GM23248 (cell line): ENCODE results near the gene CCDC157.

ENCODE experiments used
- EZH2 ChIP-seq: fragments of 200-600 bp; sonication (generic); IDR thresholded peaks from 2 replicates; pipeline ENCODE4 v1.6.1; 2018; ENCODE audit warnings: antibody characterized with exemption, mild to moderate bottlenecking; ENCODE audit not compliant: insufficient read depth, poor library complexity, severe bottlenecking
- EZH2phosphoT487 ChIP-seq: fragments of 200-600 bp; sonication (generic); IDR thresholded peaks from 2 replicates; pipeline ENCODE4 v1.6.1; 2018; ENCODE audit warnings: antibody characterized with exemption, moderate library complexity, mild to moderate bottlenecking, low read depth; ENCODE audit not compliant: insufficient read depth

GRCh38 chr22:30406400-30406799, 49.6 kb downstream of the CCDC157 start:
- TF ChIP-seq EZH2phosphoT487 (no peak), EZH2 (no peak)
